ENCODE results near the gene ZNF132. TPM values are rescaled to one million over a fixed set of nuclear protein-coding genes. Genes with fewer than 3 reads are reported as not detected.
A peak's percentile ranks its signal among the peaks of the same experiment; 100 is the strongest.
"Not testable (repeated sequence)": the region's sequence is repeated elsewhere in the genome, so short reads cannot be mapped to it uniquely, and the experiment has no call there.

ZNF132 gene
- total RNA-seq, 4 donors from 2014 or later = 4.1 to 8.6 (median 6.2) TPM

DNA sequence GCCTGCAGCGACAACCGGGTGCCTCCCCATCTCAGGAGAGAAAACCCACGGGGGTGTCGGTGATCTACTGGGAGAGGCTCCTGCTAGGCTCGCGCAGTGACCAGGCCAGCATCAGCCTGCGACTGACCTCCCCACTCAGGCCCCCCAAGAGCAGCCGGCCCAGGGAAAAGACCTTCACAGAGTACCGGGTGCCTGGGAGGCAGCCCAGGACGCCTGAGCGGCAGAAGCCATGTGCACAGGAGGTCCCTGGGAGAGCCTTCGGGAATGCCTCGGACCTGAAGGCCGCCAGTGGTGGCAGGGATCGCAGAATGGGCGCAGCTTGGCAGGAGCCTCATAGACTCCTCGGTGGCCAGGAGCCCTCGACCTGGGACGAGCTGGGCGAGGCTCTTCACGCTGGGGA lies 15.4 kb upstream of the ZNF132 start:
- WGBS, 2 donors (ENCODE audit: low coverage in 1 of 2) = no CpG with 5 or more reads among the region's 21 CpGs
- Histone ChIP-seq H3K4me3 (no peak overlapping the region), H3K27ac (no peak overlapping the region), H3K4me1 (peaks cover 0 to 20% (median 0%) of the 10 kb centered on the region in 3 donors), H3K27me3 (no peaks in the 10 kb centered on the region), H3K36me3 (peaks cover 0 to 54% of the 10 kb centered on the region in 2 donors), H3K9me3 (no peaks in the 10 kb centered on the region)
- no peak for ATAC-seq
- TF ChIP-seq POLR2A (IDR thresholded peaks at IDR 0.05) (no peak), POLR2AphosphoS5 (IDR thresholded peaks at IDR 0.05) (no peak), EP300 (IDR thresholded peaks at IDR 0.05) (no peak)
- TF ChIP-seq, protein P1, sequence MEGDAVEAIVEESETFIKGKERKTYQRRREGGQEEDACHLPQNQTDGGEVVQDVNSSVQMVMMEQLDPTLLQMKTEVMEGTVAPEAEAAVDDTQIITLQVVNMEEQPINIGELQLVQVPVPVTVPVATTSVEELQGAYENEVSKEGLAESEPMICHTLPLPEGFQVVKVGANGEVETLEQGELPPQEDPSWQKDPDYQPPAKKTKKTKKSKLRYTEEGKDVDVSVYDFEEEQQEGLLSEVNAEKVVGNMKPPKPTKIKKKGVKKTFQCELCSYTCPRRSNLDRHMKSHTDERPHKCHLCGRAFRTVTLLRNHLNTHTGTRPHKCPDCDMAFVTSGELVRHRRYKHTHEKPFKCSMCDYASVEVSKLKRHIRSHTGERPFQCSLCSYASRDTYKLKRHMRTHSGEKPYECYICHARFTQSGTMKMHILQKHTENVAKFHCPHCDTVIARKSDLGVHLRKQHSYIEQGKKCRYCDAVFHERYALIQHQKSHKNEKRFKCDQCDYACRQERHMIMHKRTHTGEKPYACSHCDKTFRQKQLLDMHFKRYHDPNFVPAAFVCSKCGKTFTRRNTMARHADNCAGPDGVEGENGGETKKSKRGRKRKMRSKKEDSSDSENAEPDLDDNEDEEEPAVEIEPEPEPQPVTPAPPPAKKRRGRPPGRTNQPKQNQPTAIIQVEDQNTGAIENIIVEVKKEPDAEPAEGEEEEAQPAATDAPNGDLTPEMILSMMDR (IDR thresholded peaks at IDR 0.05) = no peak

DNA sequence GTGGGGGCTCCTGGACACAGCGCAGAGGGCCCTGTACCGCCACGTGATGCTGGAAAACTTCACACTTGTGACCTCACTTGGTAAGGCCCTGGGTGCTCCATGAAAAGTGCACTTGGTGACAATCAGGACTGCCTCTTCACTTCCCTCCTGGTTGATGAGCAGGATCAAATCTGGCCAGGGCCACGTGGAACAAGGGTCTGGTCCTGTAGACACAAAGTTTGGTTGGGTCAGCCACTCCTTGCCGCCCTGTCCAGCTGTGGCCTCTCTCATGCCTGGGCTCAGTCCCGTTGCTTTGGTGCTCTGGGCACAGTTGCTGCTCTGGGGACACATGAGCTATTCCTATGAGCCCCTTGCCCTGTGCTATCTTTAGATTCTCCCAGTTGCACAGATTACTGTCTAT lies 13.8 kb upstream of the ZNF132 start:
- Histone ChIP-seq H3K4me1 (peaks cover 0 to 20% (median 0%) of the 10 kb centered on the region in 3 donors), H3K9me3 (no peaks in the 10 kb centered on the region), H3K4me3 (no peak overlapping the region), H3K36me3 (peaks cover 0 to 53% of the 10 kb centered on the region in 2 donors), H3K27ac (no peak overlapping the region), H3K27me3 (peaks cover 6% of the 10 kb centered on the region)
- no peak for ATAC-seq
- WGBS, 2 donors (ENCODE audit: low coverage in 1 of 2) = 82 to 100% methylated on average over 1 to 3 of the region's 6 CpGs
- no peak for TF ChIP-seq EP300 (IDR thresholded peaks at IDR 0.05)
- TF ChIP-seq POLR2A (IDR thresholded peaks at IDR 0.05) = no peak
- TF ChIP-seq, protein P1 (IDR thresholded peaks at IDR 0.05) = no peak
- TF ChIP-seq POLR2AphosphoS5 (IDR thresholded peaks at IDR 0.05) = no peak

DNA sequence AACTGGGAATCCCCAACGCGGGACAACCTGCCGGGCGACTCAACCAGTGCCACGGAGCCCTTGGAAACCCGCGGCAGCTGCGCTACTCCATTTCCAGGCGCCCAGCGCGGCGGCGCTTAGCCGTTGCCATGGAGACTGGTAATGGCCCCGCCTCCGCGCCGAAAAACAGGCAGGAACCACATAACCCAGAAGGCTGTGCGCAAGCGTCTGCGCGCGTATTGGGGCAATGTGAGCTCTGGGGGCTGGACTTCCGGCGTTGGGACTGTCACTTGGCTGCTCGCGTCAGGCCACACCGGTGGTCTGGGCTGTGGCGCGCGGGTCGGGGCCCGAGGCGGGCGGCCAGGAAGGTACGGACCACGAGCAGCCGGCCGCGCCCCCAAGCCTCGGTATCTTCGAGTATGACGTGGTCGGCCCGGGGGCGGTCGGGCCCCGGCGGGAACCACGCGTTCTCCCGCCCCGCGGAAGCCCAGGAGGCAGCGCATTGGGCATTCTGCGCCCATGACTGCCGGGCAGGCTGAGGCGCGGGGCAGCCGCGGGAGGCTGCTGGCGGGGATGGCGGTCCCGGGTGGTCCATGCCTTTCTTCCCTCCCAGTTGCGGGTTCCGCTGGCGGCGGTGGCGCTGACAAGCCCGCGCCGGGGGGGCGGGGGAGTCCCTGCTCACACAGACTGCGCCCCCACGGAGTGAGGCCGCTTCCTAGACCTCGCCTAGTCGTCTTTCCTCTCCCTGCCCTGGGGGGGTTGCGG lies 11.6 kb upstream of the ZNF132 start, which contains the start of gene ZNF324B:
Gene ZNF324B, plus strand, starts transcription at position 265 of the 744 bp plus-strand sequence. CDS start 2,080 bp downstream, outside the sequence.
- WGBS, 2 donors (ENCODE audit: low coverage in 1 of 2) = no CpG with 5 or more reads among the region's 79 CpGs
- peaks cover 0 to 31% of the 10 kb centered on the region in 2 donors for H3K36me3 ChIP-seq
- no peaks in the 10 kb centered on the region for H3K9me3 ChIP-seq
- TF ChIP-seq, protein P1 (IDR thresholded peaks at IDR 0.05) = no peak
- TF ChIP-seq EP300 (IDR thresholded peaks at IDR 0.05) = no peak
- TF ChIP-seq POLR2AphosphoS5 (IDR thresholded peaks at IDR 0.05) = peak; percentile 81
- TF ChIP-seq POLR2A (IDR thresholded peaks at IDR 0.05) = peak; percentile 45 to 62
- peaks cover 11% of the 10 kb centered on the region for H3K27me3 ChIP-seq
- H3K4me3 ChIP-seq = peak within 1 kb of the TSS; percentile 80 to 93
- peaks cover 0 to 20% (median 0%) of the 10 kb centered on the region in 3 donors for H3K4me1 ChIP-seq
- H3K27ac ChIP-seq = peak within 1 kb of the TSS in 3 of 4 donors; percentile 74 to 82 (median 80)
- ATAC-seq = peak; percentile 98

DNA sequence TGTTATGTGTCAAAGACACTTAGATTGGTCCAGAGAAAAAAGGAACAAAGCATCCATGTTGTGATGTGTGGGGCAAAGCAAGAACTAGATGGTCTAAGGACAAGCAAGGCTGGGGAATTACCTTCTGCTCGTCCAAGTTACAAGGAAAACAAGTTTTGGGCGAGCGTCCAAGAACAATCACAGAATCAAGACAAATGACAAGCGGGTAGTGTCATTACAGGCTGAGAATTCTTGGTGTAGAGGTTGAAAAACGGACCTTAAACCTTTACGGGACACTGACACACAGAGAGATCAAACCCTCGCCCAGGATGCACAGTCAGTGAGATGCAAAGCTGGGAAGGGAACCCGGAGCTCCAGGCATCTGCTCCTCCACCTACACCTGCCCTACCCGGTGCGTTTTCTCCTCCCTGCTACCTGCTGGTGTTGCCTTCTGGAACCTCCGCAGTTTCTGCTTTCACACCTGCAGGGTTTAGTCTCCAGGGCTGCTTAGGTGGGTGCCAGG lies 11.0 kb upstream of the ZNF132 start:
- peaks cover 0 to 24% of the 10 kb centered on the region in 2 donors for H3K36me3 ChIP-seq
- no peak for TF ChIP-seq POLR2A (IDR thresholded peaks at IDR 0.05)
- TF ChIP-seq POLR2AphosphoS5 (IDR thresholded peaks at IDR 0.05) = no peak
- TF ChIP-seq, protein P1 (IDR thresholded peaks at IDR 0.05) = no peak
- TF ChIP-seq EP300 (IDR thresholded peaks at IDR 0.05) = no peak
- H3K4me3 ChIP-seq = peak overlapping the region; percentile 80 to 93
- peaks cover 11% of the 10 kb centered on the region for H3K27me3 ChIP-seq
- H3K4me1 ChIP-seq = peaks cover 0 to 20% (median 0%) of the 10 kb centered on the region in 3 donors
- no peak for ATAC-seq
- 4 to 6% methylated on average over 9 to 11 of the region's 11 CpGs for WGBS, 2 donors (ENCODE audit: low coverage in 1 of 2)
- no peaks in the 10 kb centered on the region for H3K9me3 ChIP-seq
- peak overlapping the region in 3 of 4 donors; percentile 27 to 82 (median 80) for H3K27ac ChIP-seq

DNA sequence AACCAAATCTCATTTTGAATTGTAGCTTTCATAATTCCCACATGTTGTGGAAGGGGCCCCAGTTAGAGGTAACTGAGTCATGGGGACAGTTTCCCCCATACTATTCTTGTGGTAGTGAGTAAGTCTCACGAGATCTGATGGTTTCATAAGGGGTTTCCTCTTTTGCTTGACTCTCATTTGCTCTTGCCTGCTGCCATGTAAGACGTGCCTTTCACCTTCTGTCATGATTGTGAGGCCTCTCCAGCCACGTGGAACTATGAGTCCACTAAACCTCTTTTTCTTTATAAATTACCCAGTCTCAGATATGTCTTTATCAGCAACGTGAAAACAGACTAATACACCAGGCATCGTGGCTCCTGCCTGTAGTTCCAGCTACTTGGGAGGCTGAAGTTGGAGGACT lies 10.0 kb upstream of the ZNF132 start:
- ATAC-seq = not testable (repeated sequence)
- 59 to 75% methylated on average over 4 of the region's 5 CpGs for WGBS, 2 donors (ENCODE audit: low coverage in 1 of 2)
- H3K36me3 ChIP-seq = peaks cover 0 to 15% of the 10 kb centered on the region in 2 donors

DNA sequence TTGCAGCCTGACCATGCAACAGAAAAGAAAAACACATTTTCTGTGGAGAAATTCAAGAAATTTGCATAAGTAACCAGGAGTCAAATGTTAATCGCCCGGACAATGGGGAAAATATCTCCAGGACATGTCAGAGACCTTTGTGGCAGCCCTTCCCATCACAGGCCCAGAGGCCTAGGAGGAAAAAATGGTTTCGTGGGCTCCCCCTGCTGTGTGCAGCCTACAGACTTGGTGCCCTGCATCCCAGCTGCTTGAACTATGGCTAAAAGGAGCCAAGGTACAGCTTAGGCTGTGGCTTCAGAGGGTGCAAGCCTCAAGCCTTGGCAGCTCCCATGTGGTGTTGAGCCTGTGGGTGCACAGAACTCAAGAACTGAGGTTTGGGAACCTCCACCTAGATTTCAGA lies 8.9 kb upstream of the ZNF132 start:
- H3K4me3 ChIP-seq, ATAC-seq, H3K27ac ChIP-seq, H3K9me3 ChIP-seq, H3K36me3 ChIP-seq: not testable (repeated sequence)
- WGBS, 2 donors (ENCODE audit: low coverage in 1 of 2) = 69% methylated on average over 3 of the region's 3 CpGs; no CpG with 5 or more reads in 1 of the 2 donors
- peaks cover 0 to 20% (median 0%) of the 10 kb centered on the region in 3 donors for H3K4me1 ChIP-seq
- peaks cover 11% of the 10 kb centered on the region for H3K27me3 ChIP-seq

More for the DNA sequence above, 10.0 kb upstream of the ZNF132 start:
- H3K9me3 ChIP-seq, H3K4me3 ChIP-seq, H3K27ac ChIP-seq: not testable (repeated sequence)
- peaks cover 11% of the 10 kb centered on the region for H3K27me3 ChIP-seq
- H3K4me1 ChIP-seq = peaks cover 0 to 20% (median 0%) of the 10 kb centered on the region in 3 donors

DNA sequence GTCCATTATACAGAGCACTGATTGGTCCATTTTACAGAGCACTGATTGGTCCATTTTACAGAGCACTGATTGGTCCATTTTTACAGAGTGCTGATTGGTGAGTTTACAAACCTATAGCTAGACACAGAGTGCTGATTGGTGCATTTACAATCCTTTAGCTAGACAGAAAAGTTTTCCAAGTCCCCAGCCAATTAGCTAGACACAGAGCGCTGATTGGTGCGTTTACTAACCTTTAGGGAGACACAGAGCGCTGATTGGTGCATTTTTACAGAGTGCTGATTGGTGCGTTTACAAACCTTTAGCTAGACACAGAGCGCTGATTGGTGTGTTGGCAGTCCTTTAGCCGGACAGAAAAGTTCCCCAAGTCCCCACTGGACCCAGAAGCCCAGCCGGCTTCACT lies 3.0 kb upstream of the ZNF132 start:
- 83 to 87% methylated on average over 1 to 2 of the region's 7 CpGs for WGBS, 2 donors (ENCODE audit: low coverage in 1 of 2)
- Histone ChIP-seq H3K4me1 (peaks cover 0 to 21% (median 10%) of the 10 kb centered on the region in 3 donors), H3K36me3 (peaks cover 0 to 10% of the 10 kb centered on the region in 2 donors), H3K9me3 (peaks cover 0 to 18% (median 0%) of the 10 kb centered on the region in 3 donors)
- not testable (repeated sequence) for H3K4me3 ChIP-seq, H3K27me3 ChIP-seq, ATAC-seq, H3K27ac ChIP-seq

Data from gastroesophageal sphincter (tissue), 4 donors.